HepG2 (cell line): Measurements from ENCODE around the gene COMMD4. TPM values are rescaled to one million over a fixed set of nuclear protein-coding genes. Genes with fewer than 3 reads are reported as not detected.

Experiments used
- AHR ChIP-seq: IDR thresholded peaks from 2 replicates; pipeline ENCODE4 v1.6.1; 2018; ENCODE audit warnings: missing genetic modification reagents, missing compliant biosample characterization
- ASH2L ChIP-seq: fragments of 300-600, 200-600 bp; sonication (generic); IDR thresholded peaks from 2 replicates; pipeline ENCODE4 v1.7.0; 2017; ENCODE audit warnings: low read depth, mild to moderate bottlenecking, moderate library complexity, mixed read lengths, low read length; ENCODE audit not compliant: insufficient read length
- ATAD3A ChIP-seq: sonication (generic); formaldehyde crosslinking; IDR thresholded peaks from 2 replicates; pipeline ENCODE4 v1.4.0; 2020; ENCODE audit warnings: missing genetic modification reagents
- ATF7-NPFF ChIP-seq: sonication (generic); formaldehyde crosslinking; IDR thresholded peaks from 2 replicates; pipeline ENCODE4 v1.8.1; 2023; ENCODE audit warnings: mild to moderate bottlenecking, low read depth, missing genetic modification reagents, moderate library complexity
- FOXJ3 ChIP-seq: sonication (generic); formaldehyde crosslinking; IDR thresholded peaks from 2 replicates; pipeline ENCODE4 v1.4.0; 2020; ENCODE audit warnings: missing genetic modification reagents, mild to moderate bottlenecking, borderline replicate concordance
- MTA3 ChIP-seq: sonication (generic); formaldehyde crosslinking; IDR thresholded peaks from 2 replicates; pipeline ENCODE4 v1.4.0; 2020; ENCODE audit warnings: missing genetic modification reagents
- MXI1 ChIP-seq: IDR thresholded peaks from 3 replicates; pipeline ENCODE4 v1.6.1; 2012; ENCODE audit warnings: low read depth, low read length, inconsistent platforms, borderline replicate concordance
- NR1H2 ChIP-seq: sonication (generic); formaldehyde crosslinking; IDR thresholded peaks from 2 replicates; pipeline ENCODE4 v1.8.1; 2022; ENCODE audit warnings: low read depth, missing genetic modification reagents, borderline replicate concordance
- RAD21 ChIP-seq: fragments of 450-650 bp; formaldehyde crosslinking; IDR thresholded peaks from 2 replicates; pipeline ENCODE4 v1.5.0; 2020; ENCODE audit warnings: mild to moderate bottlenecking
- SNAI1 ChIP-seq: sonication (generic); formaldehyde crosslinking; IDR thresholded peaks from 2 replicates; pipeline ENCODE4 v1.5.0; 2020; ENCODE audit warnings: mild to moderate bottlenecking, missing genetic modification reagents, borderline replicate concordance
- SP4 ChIP-seq: sonication (generic); formaldehyde crosslinking; IDR thresholded peaks from 2 replicates; pipeline ENCODE4 v1.8.1; 2023; ENCODE audit warnings: mild to moderate bottlenecking, missing genetic modification reagents
- ZNF670 ChIP-seq: sonication (generic); formaldehyde crosslinking; IDR thresholded peaks from 2 replicates; pipeline ENCODE4 v1.8.0; 2022; ENCODE audit warnings: mild to moderate bottlenecking, missing genetic modification reagents, borderline replicate concordance
- polyA plus RNA-seq, 8 experiments: library from polyadenylated mRNA; depleted of rRNA in 3 of 8; stranded (reverse) in 7 of 8; unstranded in 1 of 8; fragments of >200 nt; fragmentation: Illumina TruSeq in 4 of 8; extraction: Trizol in 4 of 8; gene quantifications; 2 replicates each; pipeline versions ENCODE4 v1.2.1 to v1.2.3, GENCODE V29; 2011 to 2016; ENCODE audit warnings: low read depth in 4 of 8, missing spikeins in 1 of 8, mixed read lengths in 1 of 8; ENCODE audit not compliant: insufficient read depth in 1 of 8
- total RNA-seq, 5 experiments: library from RNA; depleted of rRNA; stranded (reverse); fragments of >200 nt; fragmentation: Illumina TruSeq; extraction: Trizol; gene quantifications; 2 replicates each; pipeline ENCODE4 v1.2.3, GENCODE V29; 2016; ENCODE audit warnings: low read depth in 1 of 5
- TF ChIP-seq, protein P1 (sequence below): sonication (generic); formaldehyde crosslinking; IDR thresholded peaks from 2 replicates; pipeline ENCODE4 v1.4.0; 2020; ENCODE audit warnings: missing genetic modification reagents, borderline replicate concordance
- TF ChIP-seq, protein P2 (sequence below): sonication (generic); formaldehyde crosslinking; IDR thresholded peaks from 2 replicates; pipeline ENCODE4 v1.5.0; 2020; ENCODE audit warnings: mild to moderate bottlenecking, missing genetic modification reagents, borderline replicate concordance
- TF ChIP-seq, protein P3 (sequence below): sonication (generic); formaldehyde crosslinking; IDR thresholded peaks from 2 replicates; pipeline ENCODE4; 2020; ENCODE audit warnings: missing genetic modification reagents, mild to moderate bottlenecking, borderline replicate concordance
- TF ChIP-seq, protein P4 (sequence below): sonication (generic); formaldehyde crosslinking; conservative IDR thresholded peaks from 2 replicates; pipeline ENCODE4 v1.4.0; 2020; ENCODE audit warnings: missing genetic modification reagents

The COMMD4 gene
- total and polyA plus RNA-seq, 2 of the 13 experiments (the other 11 are each of a cell fraction or from before 2014, with no cell fraction given): 45.8 to 89.9 TPM

DNA sequence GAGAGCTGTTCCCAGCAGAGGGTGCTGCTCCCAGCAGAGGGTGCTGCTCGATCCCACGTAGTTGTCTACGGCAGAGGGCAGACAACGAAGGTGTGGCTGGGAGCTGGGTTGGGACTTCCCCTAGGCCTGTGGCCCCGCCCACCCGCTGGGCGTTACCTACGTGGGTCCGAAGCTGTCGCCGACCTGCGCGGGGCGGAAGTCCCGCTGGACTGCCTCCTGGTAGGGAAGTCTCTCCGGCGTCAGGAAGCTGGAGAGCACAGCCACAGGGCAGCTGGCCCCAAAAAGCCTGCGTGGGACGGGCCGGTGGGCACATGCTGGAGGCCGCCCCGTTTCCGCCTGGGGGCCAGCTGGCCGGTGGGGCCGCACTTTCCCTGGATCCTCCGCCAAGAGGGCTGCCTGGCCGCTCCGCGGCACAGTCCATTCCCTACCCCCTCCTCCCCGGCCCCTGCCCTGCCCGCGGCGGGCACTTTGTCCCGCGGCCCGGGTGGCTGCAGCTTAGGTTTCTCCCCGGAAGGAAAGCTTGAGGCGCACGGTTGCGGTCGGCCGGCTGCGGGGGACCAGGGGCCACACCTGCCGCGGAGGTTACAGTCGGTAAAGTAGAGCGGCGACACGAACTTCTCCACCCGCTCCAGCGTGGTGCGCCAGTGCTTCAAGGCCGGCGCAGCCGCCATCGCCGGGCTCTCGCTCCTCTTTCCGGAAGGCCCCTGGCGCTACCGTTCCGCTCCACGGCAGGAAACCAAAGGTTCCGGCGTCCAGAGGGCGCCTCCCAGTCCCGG lies 32.2 kb downstream of the COMMD4 start, which contains the start of gene MAN2C1 (continued):
- TF ChIP-seq, protein P1, sequence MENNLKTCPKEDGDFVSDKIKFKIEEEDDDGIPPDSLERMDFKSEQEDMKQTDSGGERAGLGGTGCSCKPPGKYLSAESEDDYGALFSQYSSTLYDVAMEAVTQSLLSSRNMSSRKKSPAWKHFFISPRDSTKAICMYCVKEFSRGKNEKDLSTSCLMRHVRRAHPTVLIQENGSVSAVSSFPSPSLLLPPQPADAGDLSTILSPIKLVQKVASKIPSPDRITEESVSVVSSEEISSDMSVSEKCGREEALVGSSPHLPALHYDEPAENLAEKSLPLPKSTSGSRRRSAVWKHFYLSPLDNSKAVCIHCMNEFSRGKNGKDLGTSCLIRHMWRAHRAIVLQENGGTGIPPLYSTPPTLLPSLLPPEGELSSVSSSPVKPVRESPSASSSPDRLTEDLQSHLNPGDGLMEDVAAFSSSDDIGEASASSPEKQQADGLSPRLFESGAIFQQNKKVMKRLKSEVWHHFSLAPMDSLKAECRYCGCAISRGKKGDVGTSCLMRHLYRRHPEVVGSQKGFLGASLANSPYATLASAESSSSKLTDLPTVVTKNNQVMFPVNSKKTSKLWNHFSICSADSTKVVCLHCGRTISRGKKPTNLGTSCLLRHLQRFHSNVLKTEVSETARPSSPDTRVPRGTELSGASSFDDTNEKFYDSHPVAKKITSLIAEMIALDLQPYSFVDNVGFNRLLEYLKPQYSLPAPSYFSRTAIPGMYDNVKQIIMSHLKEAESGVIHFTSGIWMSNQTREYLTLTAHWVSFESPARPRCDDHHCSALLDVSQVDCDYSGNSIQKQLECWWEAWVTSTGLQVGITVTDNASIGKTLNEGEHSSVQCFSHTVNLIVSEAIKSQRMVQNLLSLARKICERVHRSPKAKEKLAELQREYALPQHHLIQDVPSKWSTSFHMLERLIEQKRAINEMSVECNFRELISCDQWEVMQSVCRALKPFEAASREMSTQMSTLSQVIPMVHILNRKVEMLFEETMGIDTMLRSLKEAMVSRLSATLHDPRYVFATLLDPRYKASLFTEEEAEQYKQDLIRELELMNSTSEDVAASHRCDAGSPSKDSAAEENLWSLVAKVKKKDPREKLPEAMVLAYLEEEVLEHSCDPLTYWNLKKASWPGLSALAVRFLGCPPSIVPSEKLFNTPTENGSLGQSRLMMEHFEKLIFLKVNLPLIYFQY (CRISPR knock-in tag): no peak
- TF ChIP-seq NR1H2 (CRISPR knock-in tag) (peak; percentile 79), SNAI1 (CRISPR knock-in tag) (no peak), MTA3 (CRISPR knock-in tag) (0 out of 2 replicates have a peak, but pooled peaks have one; percentile 61), FOXJ3 (CRISPR knock-in tag) (peak; percentile 47), AHR (CRISPR knock-in tag) (no peak; the same call in none of the 2 replicates), RAD21 (CRISPR knock-in tag) (peak; percentile 59), MXI1 (peak; percentile 90; the same call in 2 of the 3 replicates), SP4 (CRISPR knock-in tag) (peak; percentile 73), ZNF670 (peak; percentile 74; the same call in 1 of the 2 replicates), ATAD3A (CRISPR knock-in tag) (no peak), ASH2L (peak; percentile 97), ATF7-NPFF (0 out of 2 replicates have a peak, but pooled peaks have one; percentile 46)
- TF ChIP-seq, protein P2, sequence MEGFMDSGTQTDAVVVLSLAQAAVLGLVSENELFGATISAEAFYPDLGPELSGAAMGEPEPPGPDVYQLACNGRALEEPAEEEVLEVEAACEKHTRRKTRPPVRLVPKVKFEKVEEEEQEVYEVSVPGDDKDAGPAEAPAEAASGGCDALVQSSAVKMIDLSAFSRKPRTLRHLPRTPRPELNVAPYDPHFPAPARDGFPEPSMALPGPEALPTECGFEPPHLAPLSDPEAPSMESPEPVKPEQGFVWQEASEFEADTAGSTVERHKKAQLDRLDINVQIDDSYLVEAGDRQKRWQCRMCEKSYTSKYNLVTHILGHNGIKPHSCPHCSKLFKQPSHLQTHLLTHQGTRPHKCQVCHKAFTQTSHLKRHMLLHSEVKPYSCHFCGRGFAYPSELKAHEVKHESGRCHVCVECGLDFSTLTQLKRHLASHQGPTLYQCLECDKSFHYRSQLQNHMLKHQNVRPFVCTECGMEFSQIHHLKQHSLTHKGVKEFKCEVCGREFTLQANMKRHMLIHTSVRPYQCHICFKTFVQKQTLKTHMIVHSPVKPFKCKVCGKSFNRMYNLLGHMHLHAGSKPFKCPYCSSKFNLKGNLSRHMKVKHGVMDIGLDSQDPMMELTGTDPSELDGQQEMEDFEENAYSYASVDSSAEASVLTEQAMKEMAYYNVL (CRISPR knock-in tag): no peak
- TF ChIP-seq, protein P3, sequence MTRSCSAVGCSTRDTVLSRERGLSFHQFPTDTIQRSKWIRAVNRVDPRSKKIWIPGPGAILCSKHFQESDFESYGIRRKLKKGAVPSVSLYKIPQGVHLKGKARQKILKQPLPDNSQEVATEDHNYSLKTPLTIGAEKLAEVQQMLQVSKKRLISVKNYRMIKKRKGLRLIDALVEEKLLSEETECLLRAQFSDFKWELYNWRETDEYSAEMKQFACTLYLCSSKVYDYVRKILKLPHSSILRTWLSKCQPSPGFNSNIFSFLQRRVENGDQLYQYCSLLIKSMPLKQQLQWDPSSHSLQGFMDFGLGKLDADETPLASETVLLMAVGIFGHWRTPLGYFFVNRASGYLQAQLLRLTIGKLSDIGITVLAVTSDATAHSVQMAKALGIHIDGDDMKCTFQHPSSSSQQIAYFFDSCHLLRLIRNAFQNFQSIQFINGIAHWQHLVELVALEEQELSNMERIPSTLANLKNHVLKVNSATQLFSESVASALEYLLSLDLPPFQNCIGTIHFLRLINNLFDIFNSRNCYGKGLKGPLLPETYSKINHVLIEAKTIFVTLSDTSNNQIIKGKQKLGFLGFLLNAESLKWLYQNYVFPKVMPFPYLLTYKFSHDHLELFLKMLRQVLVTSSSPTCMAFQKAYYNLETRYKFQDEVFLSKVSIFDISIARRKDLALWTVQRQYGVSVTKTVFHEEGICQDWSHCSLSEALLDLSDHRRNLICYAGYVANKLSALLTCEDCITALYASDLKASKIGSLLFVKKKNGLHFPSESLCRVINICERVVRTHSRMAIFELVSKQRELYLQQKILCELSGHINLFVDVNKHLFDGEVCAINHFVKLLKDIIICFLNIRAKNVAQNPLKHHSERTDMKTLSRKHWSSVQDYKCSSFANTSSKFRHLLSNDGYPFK: peak; percentile 93
- TF ChIP-seq, protein P4, sequence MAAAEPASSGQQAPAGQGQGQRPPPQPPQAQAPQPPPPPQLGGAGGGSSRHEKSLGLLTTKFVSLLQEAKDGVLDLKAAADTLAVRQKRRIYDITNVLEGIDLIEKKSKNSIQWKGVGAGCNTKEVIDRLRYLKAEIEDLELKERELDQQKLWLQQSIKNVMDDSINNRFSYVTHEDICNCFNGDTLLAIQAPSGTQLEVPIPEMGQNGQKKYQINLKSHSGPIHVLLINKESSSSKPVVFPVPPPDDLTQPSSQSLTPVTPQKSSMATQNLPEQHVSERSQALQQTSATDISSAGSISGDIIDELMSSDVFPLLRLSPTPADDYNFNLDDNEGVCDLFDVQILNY (CRISPR knock-in tag): 0 out of 2 replicates have a peak, but pooled peaks have one; percentile 15
